ENCODE results near the gene PGD.

DNA sequence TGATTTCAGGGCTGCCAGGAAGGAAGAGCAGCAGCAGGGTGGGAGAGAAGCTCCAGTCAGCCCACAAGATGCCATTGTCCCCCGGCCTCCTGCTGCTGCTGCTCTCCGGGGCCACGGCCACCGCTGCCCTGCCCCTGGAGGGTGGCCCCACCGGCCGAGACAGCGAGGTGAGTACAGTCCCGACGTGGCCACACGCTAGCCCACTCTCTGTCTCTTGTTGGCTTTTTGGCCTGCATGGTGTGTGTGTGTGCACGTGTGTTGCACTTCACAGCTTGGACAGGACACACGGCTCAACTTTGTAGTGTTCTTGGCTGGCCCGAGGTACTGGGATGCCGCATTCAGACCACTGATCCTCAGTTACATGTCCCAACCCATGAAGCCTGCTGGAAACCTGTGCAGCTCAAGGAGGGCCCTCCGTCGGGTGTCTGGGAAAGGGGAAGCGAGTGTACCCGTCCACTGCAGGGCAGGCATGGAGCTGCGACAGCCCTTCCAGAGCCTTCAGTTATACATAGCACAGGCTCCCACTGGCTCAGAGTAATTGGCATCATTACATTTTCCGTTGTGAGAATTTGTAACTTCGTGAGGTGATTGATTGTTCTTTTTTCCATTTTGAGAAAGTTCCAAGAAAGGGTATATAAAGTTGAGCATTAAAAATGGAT lies 51.4 kb downstream of the PGD start:
- TF ChIP-seq POLR2A (IDR thresholded peaks at IDR 0.05) (no peak), POLR2AphosphoS5 (IDR thresholded peaks at IDR 0.05) (no peak), EP300 (IDR thresholded peaks at IDR 0.05) (no peak)
- TF ChIP-seq, protein P1, sequence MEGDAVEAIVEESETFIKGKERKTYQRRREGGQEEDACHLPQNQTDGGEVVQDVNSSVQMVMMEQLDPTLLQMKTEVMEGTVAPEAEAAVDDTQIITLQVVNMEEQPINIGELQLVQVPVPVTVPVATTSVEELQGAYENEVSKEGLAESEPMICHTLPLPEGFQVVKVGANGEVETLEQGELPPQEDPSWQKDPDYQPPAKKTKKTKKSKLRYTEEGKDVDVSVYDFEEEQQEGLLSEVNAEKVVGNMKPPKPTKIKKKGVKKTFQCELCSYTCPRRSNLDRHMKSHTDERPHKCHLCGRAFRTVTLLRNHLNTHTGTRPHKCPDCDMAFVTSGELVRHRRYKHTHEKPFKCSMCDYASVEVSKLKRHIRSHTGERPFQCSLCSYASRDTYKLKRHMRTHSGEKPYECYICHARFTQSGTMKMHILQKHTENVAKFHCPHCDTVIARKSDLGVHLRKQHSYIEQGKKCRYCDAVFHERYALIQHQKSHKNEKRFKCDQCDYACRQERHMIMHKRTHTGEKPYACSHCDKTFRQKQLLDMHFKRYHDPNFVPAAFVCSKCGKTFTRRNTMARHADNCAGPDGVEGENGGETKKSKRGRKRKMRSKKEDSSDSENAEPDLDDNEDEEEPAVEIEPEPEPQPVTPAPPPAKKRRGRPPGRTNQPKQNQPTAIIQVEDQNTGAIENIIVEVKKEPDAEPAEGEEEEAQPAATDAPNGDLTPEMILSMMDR (IDR thresholded peaks at IDR 0.05) = no peak

Measured in sigmoid colon (tissue), 4 donors.